ENCODE measurements around the gene GABRA5. TPM values are rescaled to one million over a fixed set of nuclear protein-coding genes. Genes with fewer than 3 reads are reported as not detected.

The GABRA5 gene
- total and polyA plus RNA-seq, 11 donors = not detected

- no peaks in the 10 kb centered on the region for H3K9me3 ChIP-seq
- DNase-seq (no peak), ATAC-seq (peak in 1 of 4 donors; percentile 11)
- H3K27me3 ChIP-seq = peaks cover 0 to 25% (median 0%) of the 10 kb centered on the region in 9 donors
- TF ChIP-seq CTCF (IDR thresholded peaks at IDR 0.05) = no peak
- TF ChIP-seq POLR2A (IDR thresholded peaks at IDR 0.05) = no peak
- intact Hi-C loops (cut with DNase I) = no loop called here
- H3K4me3 ChIP-seq = no peak overlapping the region
- peaks cover 0 to 6% (median 0%) of the 10 kb centered on the region in 12 donors for H3K4me1 ChIP-seq
- no peak overlapping the region for H3K27ac ChIP-seq
- no peaks in the 10 kb centered on the region for H3K36me3 ChIP-seq
- WGBS, 4 donors = 64 to 81% (median 71%) methylated on average over 6 of the region's 6 CpGs
Measured at GRCh38 chr15:26874774-26875475, 8.1 kb downstream of the GABRA5 start.

- 44 to 58% (median 45%) methylated on average over 8 of the region's 8 CpGs for WGBS, 4 donors
- TF ChIP-seq POLR2A (IDR thresholded peaks at IDR 0.05) = no peak
- TF ChIP-seq CTCF (IDR thresholded peaks at IDR 0.05) = no peak
- Histone ChIP-seq H3K27me3 (peaks cover 0 to 20% (median 0%) of the 10 kb centered on the region in 9 donors), H3K4me1 (peaks cover 0 to 6% (median 0%) of the 10 kb centered on the region in 12 donors), H3K27ac (no peak overlapping the region), H3K9me3 (no peaks in the 10 kb centered on the region), H3K4me3 (no peak overlapping the region), H3K36me3 (no peaks in the 10 kb centered on the region)
- DNase-seq = no peak
- intact Hi-C loops (cut with DNase I) = no loop called here
- ATAC-seq = no peak
Measured at GRCh38 chr15:26875476-26875850, 8.6 kb downstream of the GABRA5 start.

GRCh38 chr15:26877831-26878230, 11.0 kb downstream of the GABRA5 start:
- TF ChIP-seq POLR2A (IDR thresholded peaks at IDR 0.05) (no peak), CTCF (IDR thresholded peaks at IDR 0.05) (no peak)
- Histone ChIP-seq H3K4me1 (peaks cover 0 to 6% (median 0%) of the 10 kb centered on the region in 12 donors), H3K4me3 (no peak overlapping the region), H3K27ac (no peak overlapping the region), H3K36me3 (no peaks in the 10 kb centered on the region), H3K9me3 (no peaks in the 10 kb centered on the region), H3K27me3 (peaks cover 0 to 13% (median 0%) of the 10 kb centered on the region in 9 donors)
- no peak for DNase-seq
- ATAC-seq = no peak
- intact Hi-C loops (cut with DNase I) = no loop called here
- 76 to 83% (median 77%) methylated on average over 10 of the region's 10 CpGs for WGBS, 4 donors

GRCh38 chr15:26879706-26880105, 12.8 kb downstream of the GABRA5 start:
- Histone ChIP-seq H3K27ac (no peak overlapping the region), H3K36me3 (no peaks in the 10 kb centered on the region), H3K4me1 (no peaks in the 10 kb centered on the region), H3K9me3 (no peaks in the 10 kb centered on the region), H3K27me3 (peaks cover 0 to 10% (median 0%) of the 10 kb centered on the region in 9 donors), H3K4me3 (no peak overlapping the region)
- no peak for TF ChIP-seq POLR2A (IDR thresholded peaks at IDR 0.05)
- TF ChIP-seq CTCF (IDR thresholded peaks at IDR 0.05) = no peak
- 68 to 90% (median 74%) methylated on average over 2 of the region's 2 CpGs for WGBS, 4 donors
- DNase-seq (no peak), ATAC-seq (no peak)
- intact Hi-C loops (cut with DNase I) = loop anchor here in 2 of 10 donors (10.0 kb wide), 2 partner anchors 485 to 1235 kb away; no protein-coding TSS in a partner anchor
